GM23248 (cell line): ENCODE measurements around the gene SSR1. TPM values are rescaled to one million over a fixed set of nuclear protein-coding genes. Genes with fewer than 3 reads are reported as not detected.

Experiments used
- DNase-seq: peaks from one replicate; pipeline ENCODE4 v3.0.0-alpha.2; 2015
- H2AFZ ChIP-seq: fragments of 200-600 bp; sonication (generic); 2 replicates; pipeline ENCODE4 v1.6.1; 2016; ENCODE audit warnings: antibody characterized with exemption
- H3F3A ChIP-seq: fragments of 200-600 bp; sonication (generic); 2 replicates; pipeline ENCODE4 v1.6.1; 2016; ENCODE audit warnings: mild to moderate bottlenecking, antibody characterized with exemption, mixed run types; ENCODE audit not compliant: insufficient read depth
- H3K27ac ChIP-seq: fragments of 200-600 bp; sonication (generic); 2 replicates; pipeline ENCODE4 v1.5.1; 2016; ENCODE audit warnings: mild to moderate bottlenecking
- H3K27me3 ChIP-seq: fragments of 200-600 bp; sonication (generic); replicated peaks from 2 replicates; pipeline ENCODE4 v1.6.1; 2016; ENCODE audit warnings: mild to moderate bottlenecking; ENCODE audit not compliant: insufficient read depth
- H3K36me3 ChIP-seq: fragments of 200-600 bp; sonication (generic); 2 replicates; pipeline ENCODE4 v1.6.1; 2016; ENCODE audit warnings: low read depth, mild to moderate bottlenecking
- H3K4me1 ChIP-seq: fragments of 200-600 bp; sonication (generic); 2 replicates; pipeline ENCODE4 v1.6.1; 2016; ENCODE audit warnings: mild to moderate bottlenecking; ENCODE audit not compliant: insufficient read depth
- H3K4me2 ChIP-seq: fragments of 200-600 bp; sonication (generic); one replicate; pipeline ENCODE4 v1.6.1; 2016; ENCODE audit warnings: mild to moderate bottlenecking; ENCODE audit not compliant: unreplicated experiment
- H3K4me3 ChIP-seq: fragments of 200-600 bp; sonication (generic); 2 replicates; pipeline ENCODE4 v1.5.1; 2016; ENCODE audit warnings: mild to moderate bottlenecking
- H3K79me2 ChIP-seq: fragments of 200-600 bp; sonication (generic); 2 replicates; pipeline ENCODE4 v1.6.1; 2016; ENCODE audit warnings: mild to moderate bottlenecking; ENCODE audit not compliant: insufficient read depth
- H3K9ac ChIP-seq: fragments of 200-600 bp; sonication (generic); 2 replicates; pipeline ENCODE4 v1.6.1; 2016; ENCODE audit warnings: mild to moderate bottlenecking
- H3K9me2 ChIP-seq: fragments of 200-600 bp; sonication (generic); 2 replicates; pipeline ENCODE4 v1.6.1; 2016; ENCODE audit warnings: mixed run types, mild to moderate bottlenecking, moderate library complexity; ENCODE audit not compliant: insufficient read depth
- H3K9me3 ChIP-seq: fragments of 200-600 bp; sonication (generic); one replicate; pipeline ENCODE4 v1.6.1; 2017; ENCODE audit warnings: low read depth
- H4K20me1 ChIP-seq: fragments of 200-600 bp; sonication (generic); 2 replicates; pipeline ENCODE4 v1.6.0; 2016; ENCODE audit not compliant: insufficient read depth
- EZH2 ChIP-seq: fragments of 200-600 bp; sonication (generic); IDR thresholded peaks from 2 replicates; pipeline ENCODE4 v1.6.1; 2018; ENCODE audit warnings: antibody characterized with exemption, mild to moderate bottlenecking; ENCODE audit not compliant: insufficient read depth, poor library complexity, severe bottlenecking
- EZH2phosphoT487 ChIP-seq: fragments of 200-600 bp; sonication (generic); IDR thresholded peaks from 2 replicates; pipeline ENCODE4 v1.6.1; 2018; ENCODE audit warnings: antibody characterized with exemption, moderate library complexity, mild to moderate bottlenecking, low read depth; ENCODE audit not compliant: insufficient read depth
- WGBS, 2 experiments: methylation state at CpG; one replicate each; pipeline ENCODE4 v1.1.6; 2015 to 2017; ENCODE audit warnings: low lambda C conversion rate in 2 of 2, low coverage in 1 of 2; ENCODE audit errors: missing lambda C conversion rate in 2 of 2; 5-methylcytosine and 5-hydroxymethylcytosine counted together
- in situ Hi-C: fragments of 300-500 bp; cut with MboI; formaldehyde crosslinking; loops from 2 replicates; pipeline ENCODE4 v1.15.0; 2020
- polyA plus RNA-seq: library from polyadenylated mRNA; unstranded; fragments of >200 nt; fragmentation: Nextera tagmentation; extraction: Ambion mirVana; gene quantifications from 2 replicates; pipeline ENCODE4 v1.2.1, GENCODE V29; 2016
- total RNA-seq: library from RNA; depleted of rRNA; stranded (reverse); fragments of >200 nt; shearing (Covaris generic); gene quantifications from 2 replicates; pipeline ENCODE4 v1.2.3, GENCODE V29; 2014; rRNA removed

Gene SSR1
- total and polyA plus RNA-seq, 2 experiments from 2014 or later: 180 to 241 TPM

DNA sequence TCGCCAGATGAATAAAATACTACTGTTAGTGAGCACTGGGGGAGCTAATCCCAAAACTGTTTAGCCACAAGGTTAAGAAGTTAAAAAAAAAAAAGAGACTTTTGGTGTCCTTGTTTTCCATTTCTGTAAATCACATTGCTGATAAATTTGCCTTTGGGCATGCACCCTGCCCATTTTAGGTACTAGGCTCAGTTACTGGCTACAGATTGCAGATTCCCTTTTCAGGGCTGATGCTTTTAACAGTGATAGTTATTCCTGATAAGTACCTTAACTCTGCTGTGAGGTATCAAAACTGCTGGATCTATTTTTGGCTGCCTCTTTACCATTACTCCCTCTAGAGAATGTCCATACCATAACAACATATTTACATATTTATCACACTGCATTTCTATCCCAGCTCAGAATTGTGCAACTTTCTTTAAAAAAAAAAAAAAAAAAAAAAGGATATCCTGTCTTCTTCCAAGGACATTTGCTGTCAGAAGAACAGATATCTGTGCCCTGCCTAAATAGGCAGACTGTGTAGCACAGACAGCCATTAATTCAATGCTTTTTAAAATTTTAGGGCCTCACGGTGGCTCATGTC, 94.5 kb downstream of the SSR1 start:
- TF ChIP-seq EZH2phosphoT487 (no peak), EZH2 (no peak)
- Histone ChIP-seq H3K4me1 (peaks cover 5% of the 10 kb centered on the region), H3K9me2 (no peaks in the 10 kb centered on the region), H3K79me2 (peaks cover 49% of the 10 kb centered on the region), H3K4me2 (no peak overlapping the region), H3F3A (no peaks in the 10 kb centered on the region), H3K9me3 (no peaks in the 10 kb centered on the region), H3K36me3 (peaks cover 27% of the 10 kb centered on the region), H2AFZ (no peak overlapping the region), H3K27ac (no peak overlapping the region), H4K20me1 (no peaks in the 10 kb centered on the region), H3K9ac (no peak overlapping the region), H3K4me3 (no peak overlapping the region), H3K27me3 (no peaks in the 10 kb centered on the region)
- DNase-seq: peak; percentile 24
- 78 to 87% methylated on average over 2 of the region's 2 CpGs for WGBS, 2 experiments
- in situ Hi-C loops: no loop called here

Other genes starting within 250 kb of the SSR1 start
- 9.4 and 12.4 TPM in 2 replicates for gene RREB1, start 205.2 kb downstream of the SSR1 start, total RNA-seq
- gene RREB1, start 205.2 kb downstream of the SSR1 start, polyA plus RNA-seq: 6.4 and 7.5 TPM in 2 replicates
- not detected in 2 replicates for gene CAGE1, start 76.5 kb upstream of the SSR1 start, total RNA-seq
- gene CAGE1, start 76.5 kb upstream of the SSR1 start, polyA plus RNA-seq: not detected in 2 replicates
- 13.2 and 22.5 TPM in 2 replicates for gene RIOK1, start 76.6 kb upstream of the SSR1 start, total RNA-seq
- gene RIOK1, start 76.6 kb upstream of the SSR1 start, polyA plus RNA-seq: 22.4 and 26.4 TPM in 2 replicates
- 108 and 110 TPM in 2 replicates for gene DSP, start 228.5 kb upstream of the SSR1 start, total RNA-seq
- gene DSP, start 228.5 kb upstream of the SSR1 start, polyA plus RNA-seq: 76.4 and 78.1 TPM in 2 replicates